ENCODE measurements around the gene FBXL2.

The FBXL2 gene, protein sequence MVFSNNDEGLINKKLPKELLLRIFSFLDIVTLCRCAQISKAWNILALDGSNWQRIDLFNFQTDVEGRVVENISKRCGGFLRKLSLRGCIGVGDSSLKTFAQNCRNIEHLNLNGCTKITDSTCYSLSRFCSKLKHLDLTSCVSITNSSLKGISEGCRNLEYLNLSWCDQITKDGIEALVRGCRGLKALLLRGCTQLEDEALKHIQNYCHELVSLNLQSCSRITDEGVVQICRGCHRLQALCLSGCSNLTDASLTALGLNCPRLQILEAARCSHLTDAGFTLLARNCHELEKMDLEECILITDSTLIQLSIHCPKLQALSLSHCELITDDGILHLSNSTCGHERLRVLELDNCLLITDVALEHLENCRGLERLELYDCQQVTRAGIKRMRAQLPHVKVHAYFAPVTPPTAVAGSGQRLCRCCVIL

GRCh38 chr3:33277193-33277882, at the start of gene FBXL2:
FBXL2 (plus strand) TSS chr3:33277442; CDS start chr3:33277513, 71 bp downstream.
- DNase-seq (ENCODE audit: low read depth in 2 of 2): no peak

GRCh38 chr3:33229066-33229465, 48.2 kb upstream of the FBXL2 start:
- no peak for DNase-seq (ENCODE audit: low read depth in 2 of 2)

- DNase-seq (ENCODE audit: low read depth in 2 of 2): no peak
Observed at GRCh38 chr3:33229947-33230346, 47.3 kb upstream of the FBXL2 start.

- no peak for DNase-seq (ENCODE audit: low read depth in 2 of 2)
Observed at GRCh38 chr3:33231756-33232465, 45.3 kb upstream of the FBXL2 start.

DNA sequence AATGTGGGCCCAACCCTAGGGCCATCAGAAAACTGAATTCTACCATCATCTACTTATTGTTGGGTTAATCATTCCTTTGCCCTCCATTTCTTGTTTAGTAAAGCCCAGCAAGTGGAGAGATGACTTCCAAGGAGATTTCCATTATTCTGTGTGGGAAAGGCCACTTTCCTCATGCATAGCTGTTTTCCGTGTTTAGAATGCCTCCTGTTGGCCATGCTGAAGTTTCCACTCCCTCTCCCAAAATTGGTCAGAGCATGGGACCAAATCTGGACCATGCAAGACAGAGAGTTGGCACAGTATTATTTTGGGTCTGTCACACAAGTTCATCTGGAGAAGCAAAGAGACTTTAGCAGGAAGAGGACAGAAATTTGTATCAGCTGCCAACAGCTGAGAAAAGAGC, 43.4 kb upstream of the FBXL2 start:
- no peak for DNase-seq (ENCODE audit: low read depth in 2 of 2)

- no peak for DNase-seq (ENCODE audit: low read depth in 2 of 2)
Observed at GRCh38 chr3:33236005-33236404, 41.2 kb upstream of the FBXL2 start.

DNA sequence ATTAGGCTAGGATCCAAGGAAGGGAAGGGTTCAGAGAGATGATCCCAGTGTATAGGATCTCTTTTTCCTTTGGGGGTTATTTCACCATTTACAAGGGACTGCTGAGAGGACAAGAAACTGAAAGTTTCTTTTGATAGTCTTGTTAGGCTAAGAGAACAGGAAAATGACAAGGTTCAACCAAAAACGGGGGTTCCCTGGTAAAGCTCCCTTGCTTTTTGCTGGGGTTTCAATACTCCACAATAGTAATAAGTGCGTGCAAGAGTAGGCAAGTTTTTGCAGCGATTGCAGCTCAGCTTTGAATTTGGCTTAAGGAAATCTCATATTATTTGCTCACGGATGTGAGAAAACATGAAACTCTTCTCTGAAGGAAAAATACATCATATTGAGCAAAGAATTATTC, 39.8 kb upstream of the FBXL2 start:
- no peak for DNase-seq (ENCODE audit: low read depth in 2 of 2)

- no peak for DNase-seq (ENCODE audit: low read depth in 2 of 2)
Observed at GRCh38 chr3:33238923-33239322, 38.3 kb upstream of the FBXL2 start.

GRCh38 chr3:33240261-33240660, 37.0 kb upstream of the FBXL2 start:
- no peak for DNase-seq (ENCODE audit: low read depth in 2 of 2)

DNA sequence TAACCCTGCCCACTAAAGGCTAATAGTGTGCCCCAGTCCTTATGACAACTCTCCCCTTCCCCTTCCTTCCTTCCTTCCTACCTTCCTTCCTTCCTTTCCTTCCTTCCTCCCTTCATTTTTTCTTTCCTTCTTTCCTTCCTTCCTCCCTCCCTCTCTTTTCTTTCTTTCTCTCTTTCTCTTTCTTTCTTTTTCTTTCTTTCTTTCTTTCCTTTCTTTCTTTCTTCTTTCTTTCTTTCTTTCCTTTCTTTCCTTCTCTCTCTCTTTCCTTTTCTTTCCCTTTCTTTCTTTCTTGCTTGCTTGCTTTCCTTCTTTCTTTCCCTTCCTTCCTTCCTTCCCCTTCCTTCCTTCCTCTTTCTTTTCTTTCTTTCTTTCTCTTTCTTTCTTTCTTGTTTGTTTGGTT, 30.5 kb upstream of the FBXL2 start:
- DNase-seq (ENCODE audit: low read depth in 2 of 2): no peak

GRCh38 chr3:33250712-33251111, 26.5 kb upstream of the FBXL2 start:
- no peak for DNase-seq (ENCODE audit: low read depth in 2 of 2)

GRCh38 chr3:33256249-33256648, 21.0 kb upstream of the FBXL2 start:
- DNase-seq (ENCODE audit: low read depth in 2 of 2): no peak

DNA sequence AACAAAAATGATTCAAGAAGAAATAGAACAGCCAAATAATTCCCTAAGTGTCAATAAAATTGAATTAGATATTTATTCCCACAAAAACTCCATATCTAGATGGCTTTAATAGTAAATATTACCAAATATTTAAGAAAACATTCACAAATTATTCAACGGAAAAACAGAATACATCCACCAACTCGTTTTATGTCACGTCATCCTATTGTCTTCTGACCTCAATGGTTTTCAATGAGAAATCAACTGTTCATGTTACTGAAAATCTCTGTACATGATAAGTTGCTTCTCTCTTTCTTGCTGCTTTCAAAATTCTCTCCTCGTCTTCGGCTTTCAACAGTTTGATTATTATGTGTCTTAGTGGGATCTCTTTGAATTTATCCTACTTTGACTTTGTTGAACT, 17.1 kb upstream of the FBXL2 start:
- DNase-seq (ENCODE audit: low read depth in 2 of 2): no peak

DNA sequence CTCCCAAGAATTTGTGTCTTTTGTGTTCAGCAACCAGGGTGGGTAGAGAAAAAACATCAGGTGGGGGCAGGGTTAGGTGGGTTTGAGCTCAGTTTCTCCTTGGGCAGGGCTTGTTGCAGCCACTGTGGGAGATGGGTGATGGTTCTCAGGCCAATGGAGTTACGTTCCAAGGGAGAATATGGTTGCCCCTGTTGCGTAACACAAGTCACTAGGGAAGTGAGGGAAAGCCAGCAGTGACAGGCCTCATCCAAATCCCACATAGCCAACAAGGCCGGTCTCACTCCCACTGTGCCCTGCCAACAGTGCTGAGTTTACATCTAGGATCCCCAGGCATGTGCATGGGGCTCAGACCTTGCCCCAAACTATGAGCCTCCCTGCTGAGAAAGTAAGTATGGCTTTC, 7.9 kb upstream of the FBXL2 start:
- no peak for DNase-seq (ENCODE audit: low read depth in 2 of 2)

- DNase-seq (ENCODE audit: low read depth in 2 of 2): no peak
Observed at GRCh38 chr3:33271324-33271723, 5.9 kb upstream of the FBXL2 start.

- DNase-seq (ENCODE audit: low read depth in 2 of 2): no peak
Observed at GRCh38 chr3:33273628-33274027, 3.6 kb upstream of the FBXL2 start.

DNA sequence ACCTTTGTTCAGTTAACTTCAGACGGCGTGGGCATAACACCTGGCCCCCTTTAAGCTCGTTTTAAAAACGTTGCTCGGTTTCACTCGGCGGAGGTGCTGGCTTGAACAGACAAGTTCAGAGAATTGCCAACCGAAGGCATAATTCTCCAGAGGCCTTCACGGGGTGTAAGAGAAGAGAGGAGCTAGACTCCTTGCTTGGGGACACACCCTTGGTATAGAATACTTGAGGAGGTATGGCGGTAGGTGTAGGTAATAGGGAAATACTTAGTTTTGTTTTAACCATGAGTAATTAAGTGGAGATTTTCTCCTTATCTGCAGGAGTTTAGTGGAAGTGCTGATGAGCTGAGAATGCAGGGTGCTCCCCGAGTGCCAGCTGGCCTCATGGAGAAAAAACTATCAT, 921 bp downstream of the FBXL2 start:
- no peak for DNase-seq (ENCODE audit: low read depth in 2 of 2)

DNA sequence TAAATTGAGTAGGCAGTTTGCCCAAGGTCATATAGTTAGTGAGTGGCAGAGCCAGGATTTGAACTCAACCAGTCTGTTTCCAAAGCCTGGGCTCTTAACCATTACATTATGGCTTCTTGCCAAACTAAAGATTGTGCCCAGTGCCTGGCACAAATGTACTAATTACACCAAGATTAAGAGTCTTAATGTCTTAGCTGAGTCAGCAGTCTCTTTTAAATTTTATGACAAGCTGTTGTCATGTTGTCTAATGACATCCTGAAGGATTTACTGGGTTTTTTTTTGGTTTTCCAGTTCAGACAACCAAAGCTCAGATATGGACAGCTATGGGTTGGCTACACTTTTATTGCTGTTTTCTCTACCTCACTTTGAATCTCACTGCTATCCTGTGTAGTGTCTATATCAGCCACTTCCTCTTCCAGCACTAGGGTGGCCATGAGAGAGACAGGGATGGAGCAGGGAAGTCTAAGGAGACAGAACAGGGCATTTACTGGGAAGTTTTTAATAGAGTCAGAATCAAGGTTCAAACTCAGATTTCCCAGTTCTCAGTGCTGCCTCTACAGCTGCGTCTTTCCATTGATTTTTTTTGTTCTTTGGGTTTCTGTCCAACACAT, 10.5 kb downstream of the FBXL2 start:
- DNase-seq (ENCODE audit: low read depth in 2 of 2): no peak

DNA sequence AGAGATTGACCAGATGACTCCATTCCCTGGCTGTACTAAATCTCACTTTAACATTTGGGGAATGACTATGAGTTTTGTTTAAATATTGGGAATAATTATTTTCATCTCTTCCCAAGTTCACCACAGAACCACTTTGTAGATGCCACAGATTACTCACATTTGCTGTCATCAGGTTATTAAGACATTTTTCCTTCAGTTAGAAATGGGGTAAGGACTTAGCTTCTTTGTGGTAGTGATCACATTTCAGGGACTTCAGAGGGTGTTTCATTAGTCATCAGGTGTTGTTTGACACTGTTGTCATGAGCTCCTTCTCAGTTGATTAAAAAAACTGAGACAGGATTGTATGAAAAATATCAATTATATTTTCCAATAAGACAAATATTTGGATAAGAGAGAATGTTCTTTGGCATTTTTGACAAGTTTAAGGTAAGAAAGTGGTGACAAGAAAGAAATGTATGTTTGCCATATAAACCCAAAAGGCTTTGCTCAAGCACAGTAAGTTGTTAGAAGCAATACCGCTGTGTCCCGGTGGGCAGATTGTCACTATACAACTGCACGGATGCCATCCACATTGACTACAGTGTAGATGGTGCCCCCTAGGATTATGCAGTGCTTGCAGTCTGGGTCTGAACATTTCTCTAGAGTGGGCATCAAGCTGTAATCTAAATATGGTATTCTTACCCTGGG, 22.3 kb downstream of the FBXL2 start:
- no peak for DNase-seq (ENCODE audit: low read depth in 2 of 2)

DNA sequence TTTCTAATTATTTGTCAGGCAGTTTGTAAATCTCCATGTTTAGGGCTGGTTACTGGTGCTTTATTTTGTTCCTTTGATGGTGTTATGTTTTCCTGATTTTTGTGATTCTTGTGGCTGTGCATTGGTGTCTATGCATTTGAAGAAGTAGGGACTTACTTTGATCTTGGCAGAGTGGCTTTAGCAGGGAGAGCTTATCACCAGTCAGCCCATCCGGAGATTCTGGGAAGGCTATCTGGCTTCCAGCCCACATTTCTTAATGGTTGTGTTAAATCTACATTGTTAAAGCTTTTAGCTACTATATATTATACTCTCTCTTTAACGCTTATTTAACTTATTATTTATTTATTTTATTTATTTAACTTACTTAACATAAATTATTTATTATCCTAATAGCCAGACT, 35.1 kb downstream of the FBXL2 start:
- no peak for DNase-seq (ENCODE audit: low read depth in 2 of 2)

GRCh38 chr3:33313331-33313730, 36.1 kb downstream of the FBXL2 start:
- no peak for DNase-seq (ENCODE audit: low read depth in 2 of 2)

DNA sequence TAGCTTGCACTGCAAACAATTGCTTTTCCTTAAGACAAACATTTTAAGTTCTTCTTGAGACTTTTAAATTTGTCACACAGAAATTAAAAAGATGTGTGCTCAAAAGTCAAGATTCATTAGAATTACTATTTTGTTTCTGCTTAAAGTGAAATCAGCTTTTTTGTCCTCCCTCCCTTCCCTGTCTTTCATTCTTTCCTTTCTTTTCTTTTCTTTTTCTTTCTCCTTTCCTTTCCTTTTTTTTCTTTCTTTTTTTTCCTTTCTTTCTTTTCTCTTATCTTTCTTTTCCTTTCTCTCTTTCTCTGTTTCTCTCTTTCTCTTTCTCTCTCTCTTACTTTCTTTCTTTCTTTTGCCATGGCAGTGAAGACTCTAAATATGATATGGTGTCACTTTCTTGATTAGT, 37.8 kb downstream of the FBXL2 start:
- DNase-seq (ENCODE audit: low read depth in 2 of 2): no peak
